GM19397 (cell line): ENCODE measurements around the gene NTNG2.
"Not testable (repeated sequence)": the region's sequence is repeated elsewhere in the genome, so short reads cannot be mapped to it uniquely, and the experiment has no call there.

Source experiments
- ATAC-seq: cut with Tn5 transposase; IDR thresholded peaks from one replicate; pipeline ENCODE4 v1.9.1; 2021; ENCODE audit warnings: mild to moderate bottlenecking, moderate library complexity; ENCODE audit not compliant: unreplicated experiment

Gene NTNG2

GRCh38 chr9:132161743-132162184 lies at the start of gene NTNG2:
Gene NTNG2 (plus strand): TSS chr9:132162058. CDS start chr9:132166832, 4,774 bp downstream.
- no peak for ATAC-seq

GRCh38 chr9:132114102-132114707 lies 47.7 kb upstream of the NTNG2 start:
- no peak for ATAC-seq

- no peak for ATAC-seq
Observed at GRCh38 chr9:132116583-132116982, 45.3 kb upstream of the NTNG2 start.

- no peak for ATAC-seq
Observed at GRCh38 chr9:132117694-132118093, 44.2 kb upstream of the NTNG2 start.

- ATAC-seq = no peak
Observed at GRCh38 chr9:132121021-132121420, 40.8 kb upstream of the NTNG2 start.

- ATAC-seq = no peak
Observed at GRCh38 chr9:132124800-132125199, 37.1 kb upstream of the NTNG2 start.

- no peak for ATAC-seq
Observed at GRCh38 chr9:132125361-132125760, 36.5 kb upstream of the NTNG2 start.

- no peak for ATAC-seq
Observed at GRCh38 chr9:132125944-132126679, 35.7 kb upstream of the NTNG2 start.

- ATAC-seq = no peak
Observed at GRCh38 chr9:132126680-132127236, 35.1 kb upstream of the NTNG2 start.

GRCh38 chr9:132127888-132128534 lies 33.8 kb upstream of the NTNG2 start:
- no peak for ATAC-seq

- ATAC-seq = no peak
Observed at GRCh38 chr9:132129535-132129934, 32.3 kb upstream of the NTNG2 start.

- not testable (repeated sequence) for ATAC-seq
Observed at GRCh38 chr9:132134085-132134484, 27.8 kb upstream of the NTNG2 start.

GRCh38 chr9:132135456-132135855 lies 26.4 kb upstream of the NTNG2 start:
- ATAC-seq = no peak

- no peak for ATAC-seq
Observed at GRCh38 chr9:132136151-132136780, 25.6 kb upstream of the NTNG2 start.

- ATAC-seq = no peak
Observed at GRCh38 chr9:132141344-132141947, 20.4 kb upstream of the NTNG2 start.

- no peak for ATAC-seq
Observed at GRCh38 chr9:132141948-132142594, 19.8 kb upstream of the NTNG2 start.

- no peak for ATAC-seq
Observed at GRCh38 chr9:132142924-132143323, 18.9 kb upstream of the NTNG2 start.

GRCh38 chr9:132143359-132143758 lies 18.5 kb upstream of the NTNG2 start:
- ATAC-seq = no peak

GRCh38 chr9:132144708-132145365 lies 17.0 kb upstream of the NTNG2 start:
- no peak for ATAC-seq

- ATAC-seq = no peak
Observed at GRCh38 chr9:132146039-132146438, 15.8 kb upstream of the NTNG2 start.
